Cardiac muscle cell (in vitro differentiated cells and primary cell): ENCODE data around the gene SCNN1B. TPM values are rescaled to one million over a fixed set of nuclear protein-coding genes. Genes with fewer than 3 reads are reported as not detected.

Experiments used
- DNase-seq, 2 donors: peaks; one replicate each; pipeline versions ENCODE4 v3.0.0 to v3.0.0-alpha.2; 2010 to 2017; ENCODE audit warnings: low read depth in 1 of 2, low spot score in 1 of 2
- H3K27ac ChIP-seq: fragments of 200-600 bp; sonication (generic); 2 replicates; pipeline ENCODE4 v1.5.1; 2016
- H3K27me3 ChIP-seq: fragments of 200-600 bp; sonication (generic); 2 replicates; pipeline ENCODE4 v1.6.0; 2016; ENCODE audit warnings: control low read depth
- H3K36me3 ChIP-seq: fragments of 200-600 bp; sonication (generic); 2 replicates; pipeline ENCODE4 v1.5.1; 2016; ENCODE audit warnings: control low read depth
- H3K4me1 ChIP-seq: fragments of 200-600 bp; sonication (generic); 2 replicates; pipeline ENCODE4 v1.8.1; 2017; ENCODE audit warnings: low read depth, mild to moderate bottlenecking, mixed run types
- H3K4me3 ChIP-seq: fragments of 200-600 bp; sonication (generic); 2 replicates; pipeline ENCODE4 v1.5.1; 2016; ENCODE audit warnings: mild to moderate bottlenecking
- H3K9me3 ChIP-seq: fragments of 200-600 bp; sonication (generic); 2 replicates; pipeline ENCODE4 v1.5.1; 2017; ENCODE audit warnings: low read depth, mild to moderate bottlenecking, control low read depth
- polyA plus RNA-seq: library from polyadenylated mRNA; unstranded; fragments of >200 nt; fragmentation: Nextera tagmentation; extraction: Ambion mirVana; gene quantifications from 2 replicates; pipeline ENCODE4 v1.2.1, GENCODE V29; 2016
- total RNA-seq: library from RNA; depleted of rRNA; stranded (reverse); fragments of >200 nt; gene quantifications from 2 replicates; pipeline ENCODE4 v1.2.3, GENCODE V29; 2016
- TF ChIP-seq, protein P1 (sequence below): IDR thresholded peaks from 2 replicates; pipeline ENCODE4 v1.5.1; 2012; ENCODE audit warnings: low read depth, mild to moderate bottlenecking, low read length

Gene SCNN1B
- total and polyA plus RNA-seq, 2 experiments from 2014 or later: not detected

DNA sequence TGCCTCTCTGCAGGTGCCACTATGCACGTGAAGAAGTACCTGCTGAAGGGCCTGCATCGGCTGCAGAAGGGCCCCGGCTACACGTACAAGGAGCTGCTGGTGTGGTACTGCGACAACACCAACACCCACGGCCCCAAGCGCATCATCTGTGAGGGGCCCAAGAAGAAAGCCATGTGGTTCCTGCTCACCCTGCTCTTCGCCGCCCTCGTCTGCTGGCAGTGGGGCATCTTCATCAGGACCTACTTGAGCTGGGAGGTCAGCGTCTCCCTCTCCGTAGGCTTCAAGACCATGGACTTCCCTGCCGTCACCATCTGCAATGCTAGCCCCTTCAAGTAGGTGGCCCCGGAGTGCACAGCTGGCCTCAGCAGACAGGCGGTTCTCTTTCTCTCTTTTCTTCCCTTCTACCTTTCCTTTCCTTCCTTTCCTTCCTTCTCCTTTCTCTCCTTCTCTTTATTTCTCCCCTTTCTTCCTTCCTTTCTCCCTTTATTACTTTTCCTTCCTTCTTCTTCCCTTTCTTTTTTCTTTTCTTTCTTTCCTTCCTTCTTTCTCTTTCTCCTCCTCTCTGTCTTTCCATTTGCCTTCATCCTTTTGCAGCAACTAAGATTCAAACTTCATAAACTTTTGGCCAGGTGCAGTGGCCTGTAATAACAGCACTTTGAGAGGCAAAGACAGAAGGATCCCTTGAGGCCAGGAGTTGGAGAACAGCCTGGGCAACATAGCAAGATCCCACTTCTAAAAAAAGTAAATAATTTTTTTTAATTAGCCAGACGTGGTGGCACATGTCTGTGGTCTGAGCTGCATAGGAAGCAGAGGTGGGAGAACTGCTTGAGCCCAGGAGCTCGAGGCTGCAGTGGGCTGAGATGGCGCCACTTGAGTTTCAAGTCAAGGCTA lies 46.7 kb downstream of the SCNN1B start:
- H3K27me3 ChIP-seq: no peaks in the 10 kb centered on the region
- H3K36me3 ChIP-seq: no peaks in the 10 kb centered on the region
- no peaks in the 10 kb centered on the region for H3K9me3 ChIP-seq
- H3K4me1 ChIP-seq: no peaks in the 10 kb centered on the region
- no peak overlapping the region for H3K4me3 ChIP-seq
- DNase-seq: peak; percentile 3 to 6
- no peak overlapping the region for H3K27ac ChIP-seq
- TF ChIP-seq, protein P1, sequence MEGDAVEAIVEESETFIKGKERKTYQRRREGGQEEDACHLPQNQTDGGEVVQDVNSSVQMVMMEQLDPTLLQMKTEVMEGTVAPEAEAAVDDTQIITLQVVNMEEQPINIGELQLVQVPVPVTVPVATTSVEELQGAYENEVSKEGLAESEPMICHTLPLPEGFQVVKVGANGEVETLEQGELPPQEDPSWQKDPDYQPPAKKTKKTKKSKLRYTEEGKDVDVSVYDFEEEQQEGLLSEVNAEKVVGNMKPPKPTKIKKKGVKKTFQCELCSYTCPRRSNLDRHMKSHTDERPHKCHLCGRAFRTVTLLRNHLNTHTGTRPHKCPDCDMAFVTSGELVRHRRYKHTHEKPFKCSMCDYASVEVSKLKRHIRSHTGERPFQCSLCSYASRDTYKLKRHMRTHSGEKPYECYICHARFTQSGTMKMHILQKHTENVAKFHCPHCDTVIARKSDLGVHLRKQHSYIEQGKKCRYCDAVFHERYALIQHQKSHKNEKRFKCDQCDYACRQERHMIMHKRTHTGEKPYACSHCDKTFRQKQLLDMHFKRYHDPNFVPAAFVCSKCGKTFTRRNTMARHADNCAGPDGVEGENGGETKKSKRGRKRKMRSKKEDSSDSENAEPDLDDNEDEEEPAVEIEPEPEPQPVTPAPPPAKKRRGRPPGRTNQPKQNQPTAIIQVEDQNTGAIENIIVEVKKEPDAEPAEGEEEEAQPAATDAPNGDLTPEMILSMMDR: no peak

DNA sequence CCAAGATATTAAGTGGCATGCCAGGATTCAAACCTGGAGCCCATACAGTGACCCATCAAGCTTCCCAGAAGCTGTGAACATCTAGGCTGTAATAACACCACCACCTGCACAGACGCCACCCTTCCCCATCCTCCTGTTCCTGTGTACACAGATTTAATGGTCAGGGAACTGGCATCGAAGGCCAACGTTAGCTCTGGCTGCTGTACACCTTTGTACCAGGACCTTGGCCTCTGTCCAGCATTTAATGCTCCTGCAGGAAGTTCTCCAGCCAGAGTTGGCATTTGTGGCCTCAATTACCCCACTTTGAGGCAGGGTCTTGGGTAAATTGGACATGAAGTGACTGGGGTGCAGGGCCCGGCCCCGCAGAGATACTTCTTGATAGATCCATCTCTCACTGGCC lies 49.3 kb downstream of the SCNN1B start:
- Histone ChIP-seq H3K27ac (no peak overlapping the region), H3K36me3 (no peaks in the 10 kb centered on the region), H3K4me3 (no peak overlapping the region), H3K4me1 (no peaks in the 10 kb centered on the region), H3K9me3 (no peaks in the 10 kb centered on the region), H3K27me3 (no peaks in the 10 kb centered on the region)
- TF ChIP-seq, protein P1: no peak
- DNase-seq: no peak

DNA sequence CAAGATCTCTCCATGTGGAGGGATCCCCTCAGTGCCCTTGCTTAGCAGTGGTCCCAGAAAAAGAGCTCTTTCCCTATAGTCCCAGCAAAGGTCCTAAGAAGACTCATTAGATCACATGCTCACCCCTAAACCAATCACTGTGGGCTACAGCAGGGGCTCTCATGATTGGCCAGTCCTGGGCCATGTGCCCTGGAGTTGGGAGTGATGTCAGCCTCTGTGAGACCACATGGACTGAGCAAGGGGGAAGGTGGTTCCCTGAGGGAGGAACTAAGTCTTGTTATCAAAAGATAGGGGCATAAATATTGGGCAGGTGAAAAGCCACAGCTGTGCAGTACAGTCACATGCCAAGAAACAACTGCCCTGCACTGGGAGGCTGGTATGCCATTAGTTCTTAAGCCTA lies 51.3 kb downstream of the SCNN1B start:
- TF ChIP-seq, protein P1: no peak
- H3K4me3 ChIP-seq: no peak overlapping the region
- H3K27me3 ChIP-seq: no peaks in the 10 kb centered on the region
- no peaks in the 10 kb centered on the region for H3K4me1 ChIP-seq
- H3K27ac ChIP-seq: no peak overlapping the region
- no peaks in the 10 kb centered on the region for H3K36me3 ChIP-seq
- H3K9me3 ChIP-seq: no peaks in the 10 kb centered on the region
- DNase-seq: no peak

DNA sequence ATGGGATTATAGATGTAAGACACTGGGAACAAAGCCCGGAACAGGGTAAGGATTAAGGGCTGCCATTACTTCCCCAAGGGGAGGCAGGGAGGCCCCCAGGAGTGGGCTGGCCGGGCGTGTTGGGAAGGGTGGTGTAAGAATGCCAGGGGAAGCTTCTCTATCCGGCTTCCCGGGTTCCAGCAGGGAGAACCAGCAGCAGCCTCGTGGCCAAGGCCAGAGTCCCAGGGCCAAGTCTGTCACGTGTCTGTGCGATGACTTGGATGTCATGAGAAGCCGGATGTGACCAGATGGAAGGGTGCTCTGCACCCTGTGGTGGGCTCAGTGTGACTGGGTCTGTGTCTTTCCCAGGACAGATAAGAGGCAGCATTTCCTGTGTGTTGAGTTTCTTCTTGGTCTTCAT lies 52.1 kb downstream of the SCNN1B start:
- Histone ChIP-seq H3K4me3 (no peak overlapping the region), H3K4me1 (no peaks in the 10 kb centered on the region), H3K36me3 (no peaks in the 10 kb centered on the region), H3K27ac (no peak overlapping the region), H3K27me3 (no peaks in the 10 kb centered on the region), H3K9me3 (no peaks in the 10 kb centered on the region)
- TF ChIP-seq, protein P1: no peak
- no peak for DNase-seq

DNA sequence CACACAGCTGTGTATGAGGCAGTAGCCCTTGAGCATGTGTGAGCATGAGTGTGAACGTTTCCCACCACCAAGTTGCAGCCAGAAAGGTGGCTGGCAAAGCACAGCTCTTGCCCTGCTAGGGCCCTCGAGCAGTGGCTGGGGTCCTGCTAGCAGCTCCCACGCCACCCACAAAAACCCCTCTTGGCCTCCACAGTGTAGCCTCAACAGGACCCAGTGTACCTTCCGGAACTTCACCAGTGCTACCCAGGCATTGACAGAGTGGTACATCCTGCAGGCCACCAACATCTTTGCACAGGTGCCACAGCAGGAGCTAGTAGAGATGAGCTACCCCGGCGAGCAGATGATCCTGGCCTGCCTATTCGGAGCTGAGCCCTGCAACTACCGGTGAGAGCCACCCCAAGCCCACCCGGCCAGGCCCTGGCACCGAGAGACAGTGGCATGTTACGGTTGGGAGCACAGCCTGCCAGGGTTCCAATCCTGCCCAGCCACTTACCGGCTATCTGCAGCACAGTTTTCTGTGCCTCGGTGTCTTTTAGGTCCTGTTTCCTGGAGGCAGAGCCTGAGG lies 53.1 kb downstream of the SCNN1B start:
- H3K4me3 ChIP-seq: no peak overlapping the region
- no peaks in the 10 kb centered on the region for H3K27me3 ChIP-seq
- no peak overlapping the region for H3K27ac ChIP-seq
- no peak for DNase-seq
- H3K4me1 ChIP-seq: no peaks in the 10 kb centered on the region
- H3K36me3 ChIP-seq: no peaks in the 10 kb centered on the region
- TF ChIP-seq, protein P1: no peak
- no peaks in the 10 kb centered on the region for H3K9me3 ChIP-seq
